ELF-1 (cell line): Measurements from ENCODE around the gene METTL27.
"Not testable (repeated sequence)": the region's sequence is repeated elsewhere in the genome, so short reads cannot be mapped to it uniquely, and the experiment has no call there.

ENCODE experiments used
- DNase-seq: peaks from one replicate; pipeline ENCODE4 v3.0.0-alpha.2; 2016; ENCODE audit warnings: low read depth, low spot score

The METTL27 gene

GRCh38 chr7:73839290-73839689 is 3.0 kb downstream of the METTL27 start:
- DNase-seq = no peak

GRCh38 chr7:73838642-73839041 is 3.7 kb downstream of the METTL27 start:
- DNase-seq = no peak

GRCh38 chr7:73837167-73837566 is 5.1 kb downstream of the METTL27 start:
- DNase-seq = not testable (repeated sequence)

- no peak for DNase-seq
These were observed 7.6 kb downstream of the METTL27 start for GRCh38 chr7:73834626-73835191.

- DNase-seq = peak; percentile 88
These were observed 8.9 kb downstream of the METTL27 start for GRCh38 chr7:73833251-73833919.

GRCh38 chr7:73832806-73833205 is 9.5 kb downstream of the METTL27 start:
- no peak for DNase-seq

GRCh38 chr7:73831834-73832651 is 10.3 kb downstream of the METTL27 start:
- peak; percentile 91 for DNase-seq

GRCh38 chr7:73831584-73831833 is 10.8 kb downstream of the METTL27 start:
- no peak for DNase-seq

GRCh38 chr7:73830681-73831583 is 11.4 kb downstream of the METTL27 start, which contains the start of gene CLDN4:
CLDN4 (plus strand) TSS chr7:73830996; CDS start chr7:73831202, 206 bp downstream.
- DNase-seq = peak; percentile 95

GRCh38 chr7:73829921-73830680 is 12.2 kb downstream of the METTL27 start:
- DNase-seq = no peak

GRCh38 chr7:73829505-73829904 is 12.8 kb downstream of the METTL27 start:
- DNase-seq = peak; percentile 74

GRCh38 chr7:73828972-73829371 is 13.3 kb downstream of the METTL27 start:
- DNase-seq = no peak

- DNase-seq = peak; percentile 74
These were observed 14.1 kb downstream of the METTL27 start for GRCh38 chr7:73828107-73828803.

- DNase-seq = peak; percentile 66
These were observed 14.7 kb downstream of the METTL27 start for GRCh38 chr7:73827567-73828106.

GRCh38 chr7:73824986-73825385 is 17.3 kb downstream of the METTL27 start:
- DNase-seq = no peak

GRCh38 chr7:73823873-73824592 is 18.3 kb downstream of the METTL27 start:
- DNase-seq = no peak

GRCh38 chr7:73823257-73823656 is 19.1 kb downstream of the METTL27 start:
- no peak for DNase-seq

- DNase-seq = peak; percentile 64
These were observed 19.8 kb downstream of the METTL27 start for GRCh38 chr7:73822319-73823173.
